ENCODE data around the gene CCL23. TPM values are rescaled to one million over a fixed set of nuclear protein-coding genes. Genes with fewer than 3 reads are reported as not detected.

CCL23 gene
- total RNA-seq: not detected

- in situ Hi-C loops (cut with MboI; ENCODE audit: low sequenced_read_pairs in 4 of 4): no loop called here
These were observed at the start of gene CCL23 for GRCh38 chr17:36017799-36018198. Gene CCL23 (minus strand): TSS chr17:36017972. CDS start chr17:36017897, 75 bp downstream.

GRCh38 chr17:36066365-36066985 lies 48.7 kb upstream of the CCL23 start:
- peak in 1 of 2 donors; percentile 8 for ATAC-seq
- DNase-seq: no peak
- no peaks in the 10 kb centered on the region for H3K4me1 ChIP-seq
- no peak overlapping the region for H3K27ac ChIP-seq
- no peak for TF ChIP-seq POLR2A (IDR thresholded peaks at IDR 0.05)
- TF ChIP-seq CTCF (IDR thresholded peaks at IDR 0.05 in 4 of 5, conservative IDR thresholded peaks at IDR 0.05 in 1 of 5): no peak
- no peak overlapping the region for H3K4me3 ChIP-seq
- no peaks in the 10 kb centered on the region for H3K27me3 ChIP-seq
- H3K9me3 ChIP-seq: no peaks in the 10 kb centered on the region
- intact Hi-C loops (cut with DNase I; ENCODE audit: low total_unique reads) (no loop called here), in situ Hi-C loops (cut with MboI; ENCODE audit: low sequenced_read_pairs in 4 of 4) (no loop called here)
- no peaks in the 10 kb centered on the region for H3K36me3 ChIP-seq

More at GRCh38 chr17:36017799-36018198, at the start of gene CCL23:
- no peak for ATAC-seq
- H3K27ac ChIP-seq: no peak within 1 kb of the TSS
- no peaks in the 10 kb centered on the region for H3K36me3 ChIP-seq
- intact Hi-C loops (cut with DNase I; ENCODE audit: low total_unique reads): no loop called here
- no peaks in the 10 kb centered on the region for H3K27me3 ChIP-seq
- TF ChIP-seq CTCF (IDR thresholded peaks at IDR 0.05 in 4 of 5, conservative IDR thresholded peaks at IDR 0.05 in 1 of 5) (no peak), POLR2A (IDR thresholded peaks at IDR 0.05) (no peak)
- no peaks in the 10 kb centered on the region for H3K9me3 ChIP-seq
- DNase-seq: no peak
- no peaks in the 10 kb centered on the region for H3K4me1 ChIP-seq
- no peak within 1 kb of the TSS for H3K4me3 ChIP-seq

- no peak within 1 kb of the TSS for H3K4me3 ChIP-seq
- in situ Hi-C loops (cut with MboI; ENCODE audit: low sequenced_read_pairs in 4 of 4): no loop called here
These were observed 46.2 kb upstream of the CCL23 start, which contains the start of gene CCL18 for GRCh38 chr17:36063786-36064541. Gene CCL18 (plus strand): TSS chr17:36064272. CDS start chr17:36064343, 71 bp downstream.

GRCh38 chr17:36060816-36061215 lies 43.0 kb upstream of the CCL23 start:
- Histone ChIP-seq H3K27me3 (no peaks in the 10 kb centered on the region), H3K27ac (no peak overlapping the region), H3K36me3 (no peaks in the 10 kb centered on the region), H3K9me3 (no peaks in the 10 kb centered on the region), H3K4me1 (no peaks in the 10 kb centered on the region), H3K4me3 (no peak overlapping the region)
- TF ChIP-seq POLR2A (IDR thresholded peaks at IDR 0.05) (no peak), CTCF (IDR thresholded peaks at IDR 0.05 in 4 of 5, conservative IDR thresholded peaks at IDR 0.05 in 1 of 5) (no peak)
- in situ Hi-C loops (cut with MboI; ENCODE audit: low sequenced_read_pairs in 4 of 4): no loop called here
- no peak for DNase-seq
- intact Hi-C loops (cut with DNase I; ENCODE audit: low total_unique reads): no loop called here
- no peak for ATAC-seq

More at GRCh38 chr17:36063786-36064541, 46.2 kb upstream of the CCL23 start, which contains the start of gene CCL18:
- DNase-seq (no peak), ATAC-seq (no peak)
- no peak within 1 kb of the TSS for H3K27ac ChIP-seq
- TF ChIP-seq CTCF (IDR thresholded peaks at IDR 0.05 in 4 of 5, conservative IDR thresholded peaks at IDR 0.05 in 1 of 5) (no peak), POLR2A (IDR thresholded peaks at IDR 0.05) (no peak)
- H3K4me1 ChIP-seq: no peaks in the 10 kb centered on the region
- H3K27me3 ChIP-seq: no peaks in the 10 kb centered on the region
- H3K9me3 ChIP-seq: no peaks in the 10 kb centered on the region
- H3K36me3 ChIP-seq: no peaks in the 10 kb centered on the region
- intact Hi-C loops (cut with DNase I; ENCODE audit: low total_unique reads): no loop called here
